ENCODE results near the gene PELI2. TPM values are rescaled to one million over a fixed set of nuclear protein-coding genes. Genes with fewer than 3 reads are reported as not detected.

Gene PELI2
- total RNA-seq, 4 donors from 2014 or later = 12.9 to 21.8 (median 17.6) TPM

DNA sequence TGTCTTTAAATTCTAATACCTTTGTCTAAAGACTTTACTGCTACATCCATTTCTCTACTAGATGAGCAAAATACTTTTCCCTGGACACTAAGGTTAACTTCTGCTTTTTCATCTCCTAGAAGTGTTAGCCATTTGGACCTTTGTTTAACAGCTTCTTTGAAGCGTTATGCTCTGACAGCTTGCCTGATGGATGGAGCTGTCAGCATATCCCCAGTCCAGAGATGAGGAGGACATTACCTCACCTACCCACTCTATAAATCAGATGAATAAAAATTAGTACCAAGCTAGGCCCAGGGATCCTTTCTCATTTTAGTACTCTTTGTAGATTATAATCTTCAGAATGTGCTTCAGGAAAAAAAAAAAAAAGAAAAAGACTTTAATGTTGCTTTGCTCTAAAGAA is 222.7 kb downstream of the PELI2 start:
- TF ChIP-seq, protein P1, sequence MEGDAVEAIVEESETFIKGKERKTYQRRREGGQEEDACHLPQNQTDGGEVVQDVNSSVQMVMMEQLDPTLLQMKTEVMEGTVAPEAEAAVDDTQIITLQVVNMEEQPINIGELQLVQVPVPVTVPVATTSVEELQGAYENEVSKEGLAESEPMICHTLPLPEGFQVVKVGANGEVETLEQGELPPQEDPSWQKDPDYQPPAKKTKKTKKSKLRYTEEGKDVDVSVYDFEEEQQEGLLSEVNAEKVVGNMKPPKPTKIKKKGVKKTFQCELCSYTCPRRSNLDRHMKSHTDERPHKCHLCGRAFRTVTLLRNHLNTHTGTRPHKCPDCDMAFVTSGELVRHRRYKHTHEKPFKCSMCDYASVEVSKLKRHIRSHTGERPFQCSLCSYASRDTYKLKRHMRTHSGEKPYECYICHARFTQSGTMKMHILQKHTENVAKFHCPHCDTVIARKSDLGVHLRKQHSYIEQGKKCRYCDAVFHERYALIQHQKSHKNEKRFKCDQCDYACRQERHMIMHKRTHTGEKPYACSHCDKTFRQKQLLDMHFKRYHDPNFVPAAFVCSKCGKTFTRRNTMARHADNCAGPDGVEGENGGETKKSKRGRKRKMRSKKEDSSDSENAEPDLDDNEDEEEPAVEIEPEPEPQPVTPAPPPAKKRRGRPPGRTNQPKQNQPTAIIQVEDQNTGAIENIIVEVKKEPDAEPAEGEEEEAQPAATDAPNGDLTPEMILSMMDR (IDR thresholded peaks at IDR 0.05; ENCODE audit: low read depth) = no peak

DNA sequence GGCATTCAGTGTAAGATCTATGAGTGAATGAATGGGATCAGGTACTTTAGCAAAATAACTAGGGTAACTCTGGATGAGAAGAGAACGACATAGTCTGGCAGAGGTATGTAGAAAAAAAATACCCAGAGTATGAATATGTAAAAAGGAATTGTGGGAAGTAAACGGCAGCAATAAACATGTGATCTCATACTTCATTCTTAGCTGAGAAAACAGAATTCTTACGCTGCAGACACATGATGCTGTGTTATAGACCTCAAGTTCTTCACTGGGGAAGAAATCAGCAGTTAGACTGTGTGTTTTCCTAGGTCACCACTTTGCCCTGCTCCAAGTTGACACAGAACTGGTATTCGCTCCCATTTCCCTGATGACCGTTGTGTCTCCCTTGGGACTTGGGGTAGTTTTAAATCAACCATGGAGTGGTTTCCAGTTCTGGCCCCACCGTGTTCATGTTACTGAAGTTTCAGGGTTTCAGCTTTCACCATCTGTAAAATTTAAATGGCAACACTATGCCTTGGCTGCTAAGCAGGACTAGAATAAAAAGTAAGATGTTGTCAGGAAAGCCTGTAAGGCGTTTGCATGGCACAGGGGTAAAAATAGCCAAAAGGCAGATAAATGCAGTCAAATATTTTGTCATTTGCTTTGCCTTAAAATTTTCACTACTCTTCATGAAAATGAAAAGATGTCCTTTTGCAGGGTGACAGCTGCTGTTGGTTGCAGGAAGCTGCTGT is 223.7 kb downstream of the PELI2 start:
- TF ChIP-seq, protein P1 (IDR thresholded peaks at IDR 0.05; ENCODE audit: low read depth) = no peak

GRCh38 chr14:56342494-56342942 is 224.3 kb downstream of the PELI2 start:
- TF ChIP-seq, protein P1 (IDR thresholded peaks at IDR 0.05; ENCODE audit: low read depth) = no peak

- TF ChIP-seq, protein P1 (IDR thresholded peaks at IDR 0.05; ENCODE audit: low read depth) = no peak
Measured at GRCh38 chr14:56349960-56350359, 231.7 kb downstream of the PELI2 start.
